ENCODE measurements around the gene WFDC9. TPM values are rescaled to one million over a fixed set of nuclear protein-coding genes. Genes with fewer than 3 reads are reported as not detected.

Gene WFDC9
- polyA plus RNA-seq (2013, experiment 1 of 2), result not detected
- polyA plus RNA-seq (2013, experiment 2 of 2), result not detected

GRCh38 chr20:45631184-45631583 is at the start of gene WFDC9:
TSS of gene WFDC9 (minus strand) at chr20:45631284. CDS start at chr20:45610181, 21,103 bp downstream.
- no peak within 1 kb of the TSS for H3K27ac ChIP-seq (replicated peaks; ENCODE audit: low read length)
- H3K4me1 ChIP-seq (ENCODE audit: control insufficient read depth in 2 of 2, insufficient read depth in 1 of 2, low read depth in 1 of 2, low read length in 2 of 2), result peaks cover 0 to 2% of the 10 kb centered on the region in 2 donors
- no peak for DNase-seq (ENCODE audit: low spot score)
- H3K4ac ChIP-seq (ENCODE audit: low read length), result no peak within 1 kb of the TSS
- whole genome bisulfite sequencing, 2 donors (ENCODE audit: extremely low coverage in 2 of 2, insufficient read length in 2 of 2, insufficient replicate concordance in 1 of 2), result no CpG with 5 or more reads among the region's 4 CpGs
- no peak within 1 kb of the TSS for H3K23ac ChIP-seq (ENCODE audit: low read depth, low read length, poor library complexity)
- no peak within 1 kb of the TSS for H4K91ac ChIP-seq (ENCODE audit: low read depth, low read length, poor library complexity)
- no peak within 1 kb of the TSS for H4K8ac ChIP-seq (ENCODE audit: low read depth, low read length)
- H2BK5ac ChIP-seq (ENCODE audit: low read length), result no peak within 1 kb of the TSS
- no peak within 1 kb of the TSS for H2BK120ac ChIP-seq (ENCODE audit: low read depth, low read length)
- no peaks in the 10 kb centered on the region for H3K9me3 ChIP-seq (replicated peaks in 1 of 2; ENCODE audit: control insufficient read depth in 2 of 2, insufficient read depth in 1 of 2, low read depth in 1 of 2, low read length in 2 of 2)
- H3K79me1 ChIP-seq (ENCODE audit: low read depth, low read length), result no peaks in the 10 kb centered on the region
- H2AFZ ChIP-seq (ENCODE audit: low read length), result no peak within 1 kb of the TSS
- no peak within 1 kb of the TSS for H2BK15ac ChIP-seq (ENCODE audit: low read length)
- H2AK5ac ChIP-seq (ENCODE audit: low read depth, low read length), result no peak within 1 kb of the TSS
- peaks cover 0 to 3% (median 2%) of the 10 kb centered on the region in 3 experiments for H3K27me3 ChIP-seq (ENCODE audit: control insufficient read depth in 3 of 3, insufficient read depth in 3 of 3, low read depth in 1 of 3, low read length in 3 of 3)
- no peak within 1 kb of the TSS for H3K4me3 ChIP-seq (ENCODE audit: low read length in 2 of 2)
- no peaks in the 10 kb centered on the region for H3K36me3 ChIP-seq (replicated peaks in 1 of 2; ENCODE audit: control insufficient read depth in 2 of 2, insufficient read depth in 2 of 2, low read length in 2 of 2)
- H3K4me2 ChIP-seq (ENCODE audit: insufficient read depth, low read length, poor library complexity, severe bottlenecking), result no peak within 1 kb of the TSS
- no peak within 1 kb of the TSS for H3K14ac ChIP-seq (ENCODE audit: low read length)
- no peak within 1 kb of the TSS for H2BK12ac ChIP-seq (ENCODE audit: low read length)
- H3K18ac ChIP-seq (ENCODE audit: low read length), result no peak within 1 kb of the TSS
- H3K9ac ChIP-seq (ENCODE audit: low read depth, low read length, poor library complexity), result no peak within 1 kb of the TSS

- Histone ChIP-seq H4K8ac (ENCODE audit: low read depth, low read length) (no peak overlapping the region), H3K4ac (ENCODE audit: low read length) (no peak overlapping the region), H2BK15ac (ENCODE audit: low read length) (no peak overlapping the region), H3K4me2 (ENCODE audit: insufficient read depth, low read length, poor library complexity, severe bottlenecking) (no peak overlapping the region), H2AFZ (ENCODE audit: low read length) (no peak overlapping the region), H2AK5ac (ENCODE audit: low read depth, low read length) (no peak overlapping the region), H3K79me1 (ENCODE audit: low read depth, low read length) (no peaks in the 10 kb centered on the region), H2BK12ac (ENCODE audit: low read length) (no peak overlapping the region), H2BK120ac (ENCODE audit: low read depth, low read length) (no peak overlapping the region), H3K27ac (replicated peaks; ENCODE audit: low read length) (no peak overlapping the region), H3K18ac (ENCODE audit: low read length) (no peak overlapping the region), H3K14ac (ENCODE audit: low read length) (no peak overlapping the region), H3K27me3 (ENCODE audit: control insufficient read depth in 3 of 3, insufficient read depth in 3 of 3, low read depth in 1 of 3, low read length in 3 of 3) (no peaks in the 10 kb centered on the region), H3K4me3 (ENCODE audit: low read length in 2 of 2) (no peak overlapping the region), H3K4me1 (ENCODE audit: control insufficient read depth in 2 of 2, insufficient read depth in 1 of 2, low read depth in 1 of 2, low read length in 2 of 2) (no peaks in the 10 kb centered on the region), H3K9ac (ENCODE audit: low read depth, low read length, poor library complexity) (no peak overlapping the region), H4K91ac (ENCODE audit: low read depth, low read length, poor library complexity) (no peak overlapping the region), H3K9me3 (replicated peaks in 1 of 2; ENCODE audit: control insufficient read depth in 2 of 2, insufficient read depth in 1 of 2, low read depth in 1 of 2, low read length in 2 of 2) (peaks cover 0 to 2% of the 10 kb centered on the region in 2 donors), H3K23ac (ENCODE audit: low read depth, low read length, poor library complexity) (no peak overlapping the region), H3K36me3 (replicated peaks in 1 of 2; ENCODE audit: control insufficient read depth in 2 of 2, insufficient read depth in 2 of 2, low read length in 2 of 2) (no peaks in the 10 kb centered on the region), H2BK5ac (ENCODE audit: low read length) (no peak overlapping the region)
- DNase-seq (ENCODE audit: low spot score), result no peak
These were observed 48.6 kb upstream of the WFDC9 start for GRCh38 chr20:45679650-45680049.

DNA sequence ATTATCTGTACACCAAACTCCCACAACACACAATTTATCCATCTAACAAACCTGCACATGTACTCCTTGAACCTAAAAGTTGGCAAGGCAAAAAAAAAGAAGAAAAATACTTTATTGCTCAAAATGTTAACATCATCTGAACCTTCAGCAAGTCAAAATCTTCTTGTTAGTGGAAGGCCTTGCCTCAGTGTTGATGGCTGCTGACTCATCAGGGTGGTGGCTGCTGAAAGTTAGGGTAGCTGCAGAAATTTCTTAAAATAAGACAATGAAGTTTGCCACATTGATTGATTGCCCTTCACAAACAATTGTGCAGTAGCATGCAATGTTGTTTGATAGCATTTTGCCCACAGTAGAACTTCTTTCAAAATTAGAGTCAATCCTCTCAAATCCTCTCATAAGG is 41.7 kb upstream of the WFDC9 start:
- Histone ChIP-seq H3K9me3 (replicated peaks in 1 of 2; ENCODE audit: control insufficient read depth in 2 of 2, insufficient read depth in 1 of 2, low read depth in 1 of 2, low read length in 2 of 2) (no peaks in the 10 kb centered on the region), H2BK5ac (ENCODE audit: low read length) (no peak overlapping the region), H3K4ac (ENCODE audit: low read length) (no peak overlapping the region), H4K91ac (ENCODE audit: low read depth, low read length, poor library complexity) (no peak overlapping the region), H2AFZ (ENCODE audit: low read length) (no peak overlapping the region), H2BK12ac (ENCODE audit: low read length) (no peak overlapping the region), H3K14ac (ENCODE audit: low read length) (no peak overlapping the region), H3K36me3 (replicated peaks in 1 of 2; ENCODE audit: control insufficient read depth in 2 of 2, insufficient read depth in 2 of 2, low read length in 2 of 2) (no peaks in the 10 kb centered on the region), H3K23ac (ENCODE audit: low read depth, low read length, poor library complexity) (no peak overlapping the region), H2AK5ac (ENCODE audit: low read depth, low read length) (no peak overlapping the region), H3K18ac (ENCODE audit: low read length) (no peak overlapping the region), H3K27ac (replicated peaks; ENCODE audit: low read length) (no peak overlapping the region), H3K4me3 (ENCODE audit: low read length in 2 of 2) (no peak overlapping the region), H4K8ac (ENCODE audit: low read depth, low read length) (no peak overlapping the region), H3K9ac (ENCODE audit: low read depth, low read length, poor library complexity) (no peak overlapping the region), H2BK120ac (ENCODE audit: low read depth, low read length) (no peak overlapping the region), H3K79me1 (ENCODE audit: low read depth, low read length) (no peaks in the 10 kb centered on the region), H2BK15ac (ENCODE audit: low read length) (no peak overlapping the region), H3K27me3 (ENCODE audit: control insufficient read depth in 3 of 3, insufficient read depth in 3 of 3, low read depth in 1 of 3, low read length in 3 of 3) (no peaks in the 10 kb centered on the region), H3K4me2 (ENCODE audit: insufficient read depth, low read length, poor library complexity, severe bottlenecking) (no peak overlapping the region), H3K4me1 (ENCODE audit: control insufficient read depth in 2 of 2, insufficient read depth in 1 of 2, low read depth in 1 of 2, low read length in 2 of 2) (no peaks in the 10 kb centered on the region)
- DNase-seq (ENCODE audit: low spot score), result no peak

DNA sequence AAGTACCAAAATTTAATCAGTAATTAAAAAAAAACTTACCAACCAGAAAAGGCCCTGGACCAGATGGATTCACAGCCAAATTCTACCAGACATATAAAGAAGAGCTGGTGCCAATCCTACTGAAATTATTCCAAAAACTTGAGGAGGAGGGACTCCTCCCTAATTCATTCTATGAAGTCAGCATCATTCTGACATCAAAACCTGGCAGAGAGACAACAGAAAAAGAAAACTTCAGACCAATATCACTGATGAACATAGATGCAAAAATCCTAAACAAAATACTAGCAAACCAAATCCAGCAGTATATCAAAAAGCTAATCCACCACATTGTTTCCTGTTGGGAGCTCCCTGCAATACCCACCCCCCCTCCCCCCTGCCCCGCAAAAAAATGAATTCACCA is 39.1 kb upstream of the WFDC9 start, which contains the start of gene WFDC11:
TSS of gene WFDC11 (minus strand) at position 101 of the 400 bp plus-strand sequence. CDS start 19,639 bp downstream, outside the sequence.
- WGBS, 2 donors (ENCODE audit: extremely low coverage in 2 of 2, insufficient read length in 2 of 2, insufficient replicate concordance in 1 of 2), result no CpG with 5 or more reads among the region's 1 CpG
- Histone ChIP-seq H3K23ac (ENCODE audit: low read depth, low read length, poor library complexity) (no peak within 1 kb of the TSS), H3K18ac (ENCODE audit: low read length) (no peak within 1 kb of the TSS)

More for the DNA sequence above, 39.1 kb upstream of the WFDC9 start, which contains the start of gene WFDC11:
- Histone ChIP-seq H3K14ac (ENCODE audit: low read length) (no peak within 1 kb of the TSS), H3K4me2 (ENCODE audit: insufficient read depth, low read length, poor library complexity, severe bottlenecking) (no peak within 1 kb of the TSS), H3K9me3 (replicated peaks in 1 of 2; ENCODE audit: control insufficient read depth in 2 of 2, insufficient read depth in 1 of 2, low read depth in 1 of 2, low read length in 2 of 2) (no peaks in the 10 kb centered on the region), H3K79me1 (ENCODE audit: low read depth, low read length) (no peaks in the 10 kb centered on the region), H3K4ac (ENCODE audit: low read length) (no peak within 1 kb of the TSS), H4K91ac (ENCODE audit: low read depth, low read length, poor library complexity) (no peak within 1 kb of the TSS), H3K4me1 (ENCODE audit: control insufficient read depth in 2 of 2, insufficient read depth in 1 of 2, low read depth in 1 of 2, low read length in 2 of 2) (no peaks in the 10 kb centered on the region), H2AFZ (ENCODE audit: low read length) (no peak within 1 kb of the TSS), H3K4me3 (ENCODE audit: low read length in 2 of 2) (no peak within 1 kb of the TSS), H2BK12ac (ENCODE audit: low read length) (no peak within 1 kb of the TSS), H2AK5ac (ENCODE audit: low read depth, low read length) (no peak within 1 kb of the TSS), H2BK5ac (ENCODE audit: low read length) (no peak within 1 kb of the TSS), H3K36me3 (replicated peaks in 1 of 2; ENCODE audit: control insufficient read depth in 2 of 2, insufficient read depth in 2 of 2, low read length in 2 of 2) (no peaks in the 10 kb centered on the region), H3K27me3 (ENCODE audit: control insufficient read depth in 3 of 3, insufficient read depth in 3 of 3, low read depth in 1 of 3, low read length in 3 of 3) (no peaks in the 10 kb centered on the region), H2BK15ac (ENCODE audit: low read length) (no peak within 1 kb of the TSS), H2BK120ac (ENCODE audit: low read depth, low read length) (no peak within 1 kb of the TSS), H3K27ac (replicated peaks; ENCODE audit: low read length) (no peak within 1 kb of the TSS), H3K9ac (ENCODE audit: low read depth, low read length, poor library complexity) (no peak within 1 kb of the TSS), H4K8ac (ENCODE audit: low read depth, low read length) (no peak within 1 kb of the TSS)
- no peak for DNase-seq (ENCODE audit: low spot score)
